PC-9 (cell line): ENCODE results near the gene PTK6.

Source experiments
- EZH2 ChIP-seq: fragments of 200-600 bp; sonication (generic); IDR thresholded peaks from 2 replicates; pipeline ENCODE4 v1.8.0; 2017; ENCODE audit warnings: antibody characterized with exemption, low read depth
- TF ChIP-seq, protein P1 (sequence below): fragments of 200-600 bp; sonication (generic); conservative IDR thresholded peaks from 2 replicates; pipeline ENCODE4 v1.6.1; 2017; ENCODE audit warnings: mixed run types, antibody characterized with exemption, mild to moderate bottlenecking, moderate library complexity

GRCh38 chr20:63522981-63523611 is 14.1 kb downstream of the PTK6 start:
- TF ChIP-seq, protein P1, sequence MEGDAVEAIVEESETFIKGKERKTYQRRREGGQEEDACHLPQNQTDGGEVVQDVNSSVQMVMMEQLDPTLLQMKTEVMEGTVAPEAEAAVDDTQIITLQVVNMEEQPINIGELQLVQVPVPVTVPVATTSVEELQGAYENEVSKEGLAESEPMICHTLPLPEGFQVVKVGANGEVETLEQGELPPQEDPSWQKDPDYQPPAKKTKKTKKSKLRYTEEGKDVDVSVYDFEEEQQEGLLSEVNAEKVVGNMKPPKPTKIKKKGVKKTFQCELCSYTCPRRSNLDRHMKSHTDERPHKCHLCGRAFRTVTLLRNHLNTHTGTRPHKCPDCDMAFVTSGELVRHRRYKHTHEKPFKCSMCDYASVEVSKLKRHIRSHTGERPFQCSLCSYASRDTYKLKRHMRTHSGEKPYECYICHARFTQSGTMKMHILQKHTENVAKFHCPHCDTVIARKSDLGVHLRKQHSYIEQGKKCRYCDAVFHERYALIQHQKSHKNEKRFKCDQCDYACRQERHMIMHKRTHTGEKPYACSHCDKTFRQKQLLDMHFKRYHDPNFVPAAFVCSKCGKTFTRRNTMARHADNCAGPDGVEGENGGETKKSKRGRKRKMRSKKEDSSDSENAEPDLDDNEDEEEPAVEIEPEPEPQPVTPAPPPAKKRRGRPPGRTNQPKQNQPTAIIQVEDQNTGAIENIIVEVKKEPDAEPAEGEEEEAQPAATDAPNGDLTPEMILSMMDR, result no peak
- TF ChIP-seq EZH2, result no peak
